Measurements from ENCODE around the gene ETFA. TPM values are rescaled to one million over a fixed set of nuclear protein-coding genes. Genes with fewer than 3 reads are reported as not detected.
"Not testable (repeated sequence)": the region's sequence is repeated elsewhere in the genome, so short reads cannot be mapped to it uniquely, and the experiment has no call there.

Gene ETFA
- total and polyA plus RNA-seq, 2 experiments from 2014 or later = 117 to 303 TPM

GRCh38 chr15:76324066-76324465 is 12.8 kb upstream of the ETFA start:
- no peak for TF ChIP-seq CTCF (IDR thresholded peaks at IDR 0.05; ENCODE audit: low read depth, low read length)
- Histone ChIP-seq H3K36me3 (no peaks in the 10 kb centered on the region), H3K4me3 (no peak overlapping the region), H3K4me1 (ENCODE audit: low read depth) (peaks cover 4% of the 10 kb centered on the region), H3K27ac (no peak overlapping the region), H3K9me3 (ENCODE audit: low read depth) (no peaks in the 10 kb centered on the region), H3K27me3 (peaks cover 18% of the 10 kb centered on the region)
- no peak for DNase-seq (ENCODE audit: low read depth in 1 of 2, low spot score in 1 of 2)

GRCh38 chr15:76321602-76322001 is 10.3 kb upstream of the ETFA start:
- H3K4me1 ChIP-seq (ENCODE audit: low read depth) = peaks cover 4% of the 10 kb centered on the region
- no peaks in the 10 kb centered on the region for H3K36me3 ChIP-seq
- no peak for DNase-seq (ENCODE audit: low read depth in 1 of 2, low spot score in 1 of 2)
- TF ChIP-seq CTCF (IDR thresholded peaks at IDR 0.05; ENCODE audit: low read depth, low read length) = no peak
- H3K4me3 ChIP-seq = no peak overlapping the region
- H3K27ac ChIP-seq = no peak overlapping the region
- H3K9me3 ChIP-seq (ENCODE audit: low read depth) = no peaks in the 10 kb centered on the region
- H3K27me3 ChIP-seq = peaks cover 18% of the 10 kb centered on the region

- TF ChIP-seq CTCF (IDR thresholded peaks at IDR 0.05; ENCODE audit: low read depth, low read length) = no peak
- DNase-seq (ENCODE audit: low read depth in 1 of 2, low spot score in 1 of 2) = peak in 1 of 2 donors; percentile 12
- Histone ChIP-seq H3K4me1 (ENCODE audit: low read depth) (peaks cover 4% of the 10 kb centered on the region), H3K4me3 (no peak overlapping the region), H3K27me3 (peaks cover 18% of the 10 kb centered on the region), H3K36me3 (no peaks in the 10 kb centered on the region), H3K27ac (no peak overlapping the region), H3K9me3 (ENCODE audit: low read depth) (no peaks in the 10 kb centered on the region)
Observed at GRCh38 chr15:76321171-76321570, 9.9 kb upstream of the ETFA start.

GRCh38 chr15:76320012-76320411 is 8.7 kb upstream of the ETFA start:
- peaks cover 4% of the 10 kb centered on the region for H3K4me1 ChIP-seq (ENCODE audit: low read depth)
- no peak overlapping the region for H3K27ac ChIP-seq
- H3K27me3 ChIP-seq = peaks cover 18% of the 10 kb centered on the region
- H3K36me3 ChIP-seq = no peaks in the 10 kb centered on the region
- H3K9me3 ChIP-seq (ENCODE audit: low read depth) = no peaks in the 10 kb centered on the region
- TF ChIP-seq CTCF (IDR thresholded peaks at IDR 0.05; ENCODE audit: low read depth, low read length) = no peak
- H3K4me3 ChIP-seq = no peak overlapping the region
- no peak for DNase-seq (ENCODE audit: low read depth in 1 of 2, low spot score in 1 of 2)

- no peak for TF ChIP-seq CTCF (IDR thresholded peaks at IDR 0.05; ENCODE audit: low read depth, low read length)
- Histone ChIP-seq H3K27me3 (no peaks in the 10 kb centered on the region), H3K4me3 (no peak overlapping the region)
Observed at GRCh38 chr15:76313731-76314130, 2.5 kb upstream of the ETFA start.

GRCh38 chr15:76313175-76313567 is 1.9 kb upstream of the ETFA start:
- H3K4me3 ChIP-seq; H3K36me3 ChIP-seq; H3K9me3 ChIP-seq (ENCODE audit: low read depth); H3K27ac ChIP-seq; H3K4me1 ChIP-seq (ENCODE audit: low read depth); H3K27me3 ChIP-seq; DNase-seq (ENCODE audit: low read depth in 1 of 2, low spot score in 1 of 2): not testable (repeated sequence)

More at GRCh38 chr15:76313731-76314130, 2.5 kb upstream of the ETFA start:
- DNase-seq (ENCODE audit: low read depth in 1 of 2, low spot score in 1 of 2) = no peak
- Histone ChIP-seq H3K36me3 (no peaks in the 10 kb centered on the region), H3K4me1 (ENCODE audit: low read depth) (no peaks in the 10 kb centered on the region), H3K9me3 (ENCODE audit: low read depth) (no peaks in the 10 kb centered on the region), H3K27ac (no peak overlapping the region)

Measured in cardiac muscle cell (in vitro differentiated cells and primary cell).